IMR-90 (cell line): Measurements from ENCODE around the gene ZNF445. TPM values are rescaled to one million over a fixed set of nuclear protein-coding genes. Genes with fewer than 3 reads are reported as not detected.

Experiments used
- ATAC-seq: fragments of 200-7000 bp; cut with Tn5 transposase; 2 replicates; pipeline ENCODE4 v1.9.1; 2020; ENCODE audit warnings: low read depth, mild to moderate bottlenecking, moderate library complexity
- BruUV-seq: library from RNA; stranded (reverse); fragments of 400-500 nt; replicated peaks from 2 replicates; lab custom pipeline; 2021; lab: Mats Ljungman, UMichigan
- CTCF ChIA-PET: fragments of 300-600 bp; formaldehyde crosslinking; extraction: SDS; loops from one replicate; lab custom pipeline; 2021; ENCODE audit warnings: antibody characterized with exemption; lab: Yijun Ruan, JAX
- POLR2A ChIA-PET: fragments of 300-600 bp; sonication (Branson Sonifier 250); formaldehyde crosslinking; loops from one replicate; lab custom pipeline; 2022; ENCODE audit warnings: antibody characterized with exemption; ENCODE audit not compliant: unreplicated experiment; lab: Charles Lee
- DNase-seq: peaks from one replicate; pipeline ENCODE4 v3.0.0; 2013
- H2AFZ ChIP-seq: replicated peaks from 2 replicates; pipeline ENCODE3; 2013; ENCODE audit warnings: low read length, mild to moderate bottlenecking; ENCODE audit not compliant: poor library complexity
- H2AK5ac ChIP-seq: 2 replicates; pipeline ENCODE4 v1.6.1; 2013; ENCODE audit warnings: low read depth, low read length, inconsistent platforms
- H2AK9ac ChIP-seq: replicated peaks from 2 replicates; pipeline ENCODE3; 2013; ENCODE audit warnings: mild to moderate bottlenecking, low read depth, low read length, moderate library complexity; ENCODE audit not compliant: poor library complexity
- H2BK120ac ChIP-seq: 2 replicates; pipeline ENCODE4 v1.6.1; 2013; ENCODE audit warnings: low read depth, low read length, inconsistent platforms
- H2BK15ac ChIP-seq: 3 replicates; pipeline ENCODE4 v1.6.1; 2013; ENCODE audit warnings: low read depth, low read length, inconsistent platforms
- H2BK20ac ChIP-seq: 2 replicates; pipeline ENCODE4 v1.6.1; 2013; ENCODE audit warnings: low read depth, mild to moderate bottlenecking, inconsistent platforms, low read length, moderate library complexity
- H2BK5ac ChIP-seq: 2 replicates; pipeline ENCODE4 v1.6.1; 2013; ENCODE audit warnings: mild to moderate bottlenecking, low read depth, low read length, inconsistent platforms; ENCODE audit not compliant: poor library complexity, severe bottlenecking
- H3K14ac ChIP-seq: replicated peaks from 2 replicates; pipeline ENCODE4 v1.6.1; 2013; ENCODE audit warnings: low read depth, low read length, inconsistent platforms
- H3K18ac ChIP-seq: 2 replicates; pipeline ENCODE4 v1.6.1; 2013; ENCODE audit warnings: low read depth, low read length, control low read depth
- H3K23ac ChIP-seq: 2 replicates; pipeline ENCODE4 v1.6.1; 2013; ENCODE audit warnings: low read depth, low read length, inconsistent platforms
- H3K27ac ChIP-seq: 2 replicates; pipeline ENCODE4 v1.5.1; 2013; ENCODE audit warnings: mild to moderate bottlenecking, control low read depth, low read length; ENCODE audit not compliant: insufficient read depth
- H3K27me3 ChIP-seq: 2 replicates; pipeline ENCODE4 v1.6.1; 2013; ENCODE audit warnings: low read length; ENCODE audit not compliant: control insufficient read depth, insufficient read depth
- H3K36me3 ChIP-seq: 2 replicates; pipeline ENCODE4 v1.6.1; 2013; ENCODE audit warnings: low read length, mixed read lengths; ENCODE audit not compliant: control insufficient read depth, insufficient read depth
- H3K4ac ChIP-seq: 2 replicates; pipeline ENCODE4 v1.6.1; 2013; ENCODE audit warnings: low read depth, low read length, inconsistent platforms
- H3K4me1 ChIP-seq: 2 replicates; pipeline ENCODE4 v1.6.1; 2013; ENCODE audit warnings: low read length, mixed read lengths; ENCODE audit not compliant: control insufficient read depth, insufficient read depth
- H3K4me2 ChIP-seq: 2 replicates; pipeline ENCODE4 v1.6.1; 2013; ENCODE audit warnings: low read depth, mild to moderate bottlenecking, control low read depth, low read length, moderate library complexity
- H3K4me3 ChIP-seq: 2 replicates; pipeline ENCODE4 v1.5.1; 2013; ENCODE audit warnings: low read depth, mild to moderate bottlenecking, control low read depth, low read length, moderate library complexity; ENCODE audit not compliant: insufficient read depth
- H3K56ac ChIP-seq: 2 replicates; pipeline ENCODE4 v1.6.1; 2013; ENCODE audit warnings: low read length, inconsistent platforms; ENCODE audit not compliant: insufficient read depth; ENCODE audit errors: extremely low read depth
- H3K79me1 ChIP-seq, 2 experiments: 2 replicates each; pipeline ENCODE4 v1.6.1; 2013; ENCODE audit warnings: low read length in 2 of 2, inconsistent platforms in 1 of 2, low read depth in 1 of 2
- H3K9ac ChIP-seq: 2 replicates; pipeline ENCODE4 v1.6.1; 2013; ENCODE audit warnings: low read depth, low read length, control low read depth
- H3K9me1 ChIP-seq: 2 replicates; pipeline ENCODE4 v1.6.1; 2013; ENCODE audit warnings: low read length, inconsistent platforms; ENCODE audit not compliant: insufficient read depth
- H3K9me3 ChIP-seq: 2 replicates; pipeline ENCODE4 v1.6.1; 2013; ENCODE audit warnings: low read length; ENCODE audit not compliant: control insufficient read depth, insufficient read depth
- H4K20me1 ChIP-seq: 2 replicates; pipeline ENCODE4 v1.6.1; 2013; ENCODE audit warnings: low read length, inconsistent platforms; ENCODE audit not compliant: insufficient read depth
- H4K5ac ChIP-seq: 2 replicates; pipeline ENCODE4 v1.6.1; 2013; ENCODE audit warnings: mild to moderate bottlenecking, low read depth, low read length, control low read depth
- H4K8ac ChIP-seq, 2 experiments: 2 replicates each; pipeline ENCODE4 v1.6.1; 2013; ENCODE audit warnings: low read depth in 2 of 2, low read length in 2 of 2, control low read depth in 1 of 2, inconsistent platforms in 1 of 2
- H4K91ac ChIP-seq: 2 replicates; pipeline ENCODE4 v1.6.1; 2013; ENCODE audit warnings: low read depth, low read length, inconsistent platforms; ENCODE audit not compliant: insufficient read depth
- CTCF ChIP-seq: conservative IDR thresholded peaks from 2 replicates; pipeline ENCODE4 v1.5.1; 2012; ENCODE audit warnings: mild to moderate bottlenecking, low read depth, low read length, improper control_type of control experiment
- MAFK ChIP-seq: IDR thresholded peaks from 2 replicates; pipeline ENCODE4 v1.6.1; 2012; ENCODE audit warnings: low read depth, low read length, improper control_type of control experiment
- POLR2A ChIP-seq: IDR thresholded peaks from 2 replicates; pipeline ENCODE4 v1.6.1; 2012; ENCODE audit warnings: mild to moderate bottlenecking, low read depth, low read length
- WGBS, 2 experiments: methylation state at CpG; one replicate each; pipeline versions ENCODE4 v1.1.5 to v1.1.7; 2013; ENCODE audit warnings: missing lambda C conversion rate in 2 of 2; ENCODE audit not compliant: insufficient read length in 1 of 2; ENCODE audit errors: extremely low coverage in 2 of 2; 5-methylcytosine and 5-hydroxymethylcytosine counted together
- dilution Hi-C: fragments of 300-500 bp; cut with HindIII; formaldehyde crosslinking; loops from one replicate; pipeline ENCODE4 v1.14.3; 2018; ENCODE audit warnings: low sequenced_read_pairs; ENCODE audit not compliant: unreplicated experiment
- in situ Hi-C: fragments of 300-500 bp; cut with MboI; formaldehyde crosslinking; loops from 3 replicates; pipeline ENCODE4 v1.14.3; 2019; ENCODE audit warnings: low sequenced_read_pairs, inconsistent platforms, mixed read lengths
- intact Hi-C: fragments of 100-400 bp; cut with micrococcal nuclease; formaldehyde crosslinking; loops from 2 replicates; pipeline ENCODE4 v1.10.0; 2022
- polyA plus RNA-seq, 3 experiments: library from polyadenylated mRNA; depleted of rRNA; stranded (reverse); fragments of >200 nt; gene quantifications; 2 replicates each; pipeline ENCODE4 v1.2.3, GENCODE V29; 2012; ENCODE audit warnings: low replicate concordance in 1 of 3
- total RNA-seq: library from RNA; depleted of rRNA; stranded (reverse); fragments of >200 nt; gene quantifications from 2 replicates; pipeline ENCODE4 v1.2.3, GENCODE V29; 2012

ZNF445 gene
- total and polyA plus RNA-seq, 2 of the 4 experiments (the other 2 are of a cell fraction): 3.3 to 6.3 TPM

- BruUV-seq: no TSS peak
- Histone ChIP-seq H3K56ac (no peak overlapping the region), H3K9me1 (no peaks in the 10 kb centered on the region), H3K36me3 (no peaks in the 10 kb centered on the region), H2BK15ac (no peak overlapping the region), H3K4me1 (no peaks in the 10 kb centered on the region), H3K14ac (no peak overlapping the region), H3K18ac (no peak overlapping the region), H4K5ac (no peak overlapping the region), H2BK5ac (no peak overlapping the region), H3K27me3 (peaks cover 4% of the 10 kb centered on the region; the same call in 1 of the 2 replicates), H2AK5ac (no peak overlapping the region), H3K9me3 (no peaks in the 10 kb centered on the region), H3K9ac (no peak overlapping the region), H3K79me1 (no peaks in the 10 kb centered on the region), H4K20me1 (no peaks in the 10 kb centered on the region), H2AFZ (peak overlapping the region; percentile 43), H2BK20ac (no peak overlapping the region), H3K4me3 (no peak overlapping the region), H2BK120ac (no peak overlapping the region), H3K4ac (no peak overlapping the region), H3K27ac (no peak overlapping the region), H2AK9ac (peak overlapping the region; percentile 16), H4K91ac (no peak overlapping the region), H3K4me2 (no peak overlapping the region), H4K8ac (no peak overlapping the region), H3K23ac (no peak overlapping the region)
- DNase-seq (no peak), ATAC-seq (no peak)
- in situ Hi-C loops: no loop called here
- no CpG with 5 or more reads among the region's 3 CpGs for WGBS, 2 experiments
- intact Hi-C loops: no loop called here
- CTCF ChIA-PET: no interaction called here
- POLR2A ChIA-PET: no interaction called here
- no peak for TF ChIP-seq CTCF
- TF ChIP-seq POLR2A: no peak
- no peak for TF ChIP-seq MAFK
- dilution Hi-C loops: no loop called here
Measured at GRCh38 chr3:44427683-44428082, 49.8 kb downstream of the ZNF445 start.
